Gastrocnemius medialis (tissue), 4 donors: ENCODE measurements around the gene FCGR3B.
"Not testable (repeated sequence)": the region's sequence is repeated elsewhere in the genome, so short reads cannot be mapped to it uniquely, and the experiment has no call there.

Experiments
- POLR2A ChIP-seq, 2 donors: fragments of 450-650 bp; IDR thresholded peaks; one replicate each; pipeline ENCODE4 v1.6.1; 2017; ENCODE audit warnings: antibody characterized with exemption in 2 of 2, mild to moderate bottlenecking in 2 of 2, moderate library complexity in 2 of 2
- TF ChIP-seq, protein P1 (sequence below), 5 experiments: fragments of 450-650 bp in 3 of 5; fragments of 200-600 bp in 2 of 5; sonication (generic) in 2 of 5; IDR thresholded peaks in 4 of 5; conservative IDR thresholded peaks in 1 of 5; 1 replicate in 4 of 5; 2 replicates in 1 of 5; pipeline ENCODE4 v1.5.1; 2016 to 2019; ENCODE audit warnings: antibody characterized with exemption in 5 of 5, mild to moderate bottlenecking in 3 of 5, moderate library complexity in 3 of 5

- TF ChIP-seq, protein P1, sequence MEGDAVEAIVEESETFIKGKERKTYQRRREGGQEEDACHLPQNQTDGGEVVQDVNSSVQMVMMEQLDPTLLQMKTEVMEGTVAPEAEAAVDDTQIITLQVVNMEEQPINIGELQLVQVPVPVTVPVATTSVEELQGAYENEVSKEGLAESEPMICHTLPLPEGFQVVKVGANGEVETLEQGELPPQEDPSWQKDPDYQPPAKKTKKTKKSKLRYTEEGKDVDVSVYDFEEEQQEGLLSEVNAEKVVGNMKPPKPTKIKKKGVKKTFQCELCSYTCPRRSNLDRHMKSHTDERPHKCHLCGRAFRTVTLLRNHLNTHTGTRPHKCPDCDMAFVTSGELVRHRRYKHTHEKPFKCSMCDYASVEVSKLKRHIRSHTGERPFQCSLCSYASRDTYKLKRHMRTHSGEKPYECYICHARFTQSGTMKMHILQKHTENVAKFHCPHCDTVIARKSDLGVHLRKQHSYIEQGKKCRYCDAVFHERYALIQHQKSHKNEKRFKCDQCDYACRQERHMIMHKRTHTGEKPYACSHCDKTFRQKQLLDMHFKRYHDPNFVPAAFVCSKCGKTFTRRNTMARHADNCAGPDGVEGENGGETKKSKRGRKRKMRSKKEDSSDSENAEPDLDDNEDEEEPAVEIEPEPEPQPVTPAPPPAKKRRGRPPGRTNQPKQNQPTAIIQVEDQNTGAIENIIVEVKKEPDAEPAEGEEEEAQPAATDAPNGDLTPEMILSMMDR (IDR thresholded peaks at IDR 0.05 in 4 of 5, conservative IDR thresholded peaks at IDR 0.05 in 1 of 5) = not testable (repeated sequence)
- not testable (repeated sequence) for TF ChIP-seq POLR2A (IDR thresholded peaks at IDR 0.05)
These were observed 51.0 kb downstream of the FCGR3B start for GRCh38 chr1:161579856-161580507.
